Left ventricle myocardium inferior (tissue), 1 donor: ENCODE results near the gene GCNT4. TPM values are rescaled to one million over a fixed set of nuclear protein-coding genes. Genes with fewer than 3 reads are reported as not detected.
A peak's percentile ranks its signal among the peaks of the same experiment; 100 is the strongest.

Source experiments
- DNase-seq: peaks from one replicate; pipeline ENCODE4 v3.0.0-alpha.2; 2020
- H3K27ac ChIP-seq: fragments of 200-600 bp; replicated peaks from 2 replicates; pipeline ENCODE4 v1.8.0; 2021
- H3K27me3 ChIP-seq: fragments of 200-600 bp; 2 replicates; pipeline ENCODE4 v1.8.0; 2021; ENCODE audit warnings: low read depth
- H3K36me3 ChIP-seq: fragments of 200-600 bp; 2 replicates; pipeline ENCODE4 v1.8.0; 2021
- H3K4me1 ChIP-seq: fragments of 200-600 bp; 2 replicates; pipeline ENCODE4 v1.8.0; 2021
- H3K4me3 ChIP-seq: fragments of 200-600 bp; 2 replicates; pipeline ENCODE4 v1.8.0; 2021; ENCODE audit warnings: mild to moderate bottlenecking, moderate library complexity
- H3K9me3 ChIP-seq: fragments of 200-600 bp; replicated peaks from 2 replicates; pipeline ENCODE4 v1.8.0; 2021
- CTCF ChIP-seq: fragments of 200-600 bp; IDR thresholded peaks from 2 replicates; pipeline ENCODE4 v1.8.0; 2021; ENCODE audit warnings: antibody characterized with exemption, mild to moderate bottlenecking, borderline replicate concordance
- intact Hi-C: fragments of 100-400 bp; cut with micrococcal nuclease; formaldehyde crosslinking; loops from one replicate; pipeline ENCODE4 v1.11.0; 2022
- total RNA-seq: library from RNA; stranded (reverse); fragmentation: NEBNext Ultra II Directional; extraction: Animal tissue kit (Norgen Biotek cat#: 25700); gene quantifications from one replicate; pipeline ENCODE4 v1.2.1, GENCODE V29; 2021
- donor health status: DM: no; HTN: yes; CAD: no; lungs with severe emphysema.

GCNT4 gene
- total RNA-seq, 1 donor from 2014 or later: 0.27 TPM

DNA sequence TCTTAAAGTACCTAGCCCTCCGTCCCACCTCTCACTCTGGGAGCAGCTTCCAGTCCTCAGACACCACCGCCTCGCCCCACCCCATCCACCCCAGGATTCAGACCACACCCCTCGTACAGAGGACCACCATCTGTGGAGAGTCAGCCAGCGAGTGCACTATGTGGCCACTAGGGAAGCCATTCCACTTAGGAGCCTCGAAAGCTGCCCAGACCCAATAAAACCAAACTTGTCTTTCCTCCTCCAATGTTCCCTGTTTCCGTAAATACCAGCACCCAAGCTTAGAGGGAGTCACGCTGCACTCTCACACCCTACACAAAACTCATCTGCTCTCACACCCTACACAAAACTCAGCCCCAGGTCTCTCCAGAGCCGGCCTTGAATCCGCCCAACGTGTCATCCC is 1.9 kb downstream of the GCNT4 start:
- no peak for TF ChIP-seq CTCF
- Histone ChIP-seq H3K27me3 (no peaks in the 10 kb centered on the region), H3K36me3 (no peaks in the 10 kb centered on the region), H3K9me3 (no peaks in the 10 kb centered on the region), H3K4me1 (peaks cover 45% of the 10 kb centered on the region), H3K4me3 (no peak overlapping the region), H3K27ac (no peak overlapping the region)
- DNase-seq: no peak
- intact Hi-C loops: no loop called here

GRCh38 chr5:75049456-75050351 is 2.7 kb downstream of the GCNT4 start:
- Histone ChIP-seq H3K27me3 (no peaks in the 10 kb centered on the region), H3K36me3 (no peaks in the 10 kb centered on the region), H3K27ac (no peak overlapping the region), H3K4me1 (peaks cover 42% of the 10 kb centered on the region), H3K9me3 (no peaks in the 10 kb centered on the region), H3K4me3 (no peak overlapping the region)
- DNase-seq: peak; percentile 28
- TF ChIP-seq CTCF: peak; percentile 78
- intact Hi-C loops: no loop called here

GRCh38 chr5:75048457-75048953 is 3.9 kb downstream of the GCNT4 start:
- Histone ChIP-seq H3K9me3 (no peaks in the 10 kb centered on the region), H3K4me3 (no peak overlapping the region), H3K27ac (no peak overlapping the region), H3K36me3 (peaks cover under 1% of the 10 kb centered on the region), H3K27me3 (no peaks in the 10 kb centered on the region), H3K4me1 (peaks cover 30% of the 10 kb centered on the region)
- intact Hi-C loops: no loop called here
- no peak for TF ChIP-seq CTCF
- no peak for DNase-seq

DNA sequence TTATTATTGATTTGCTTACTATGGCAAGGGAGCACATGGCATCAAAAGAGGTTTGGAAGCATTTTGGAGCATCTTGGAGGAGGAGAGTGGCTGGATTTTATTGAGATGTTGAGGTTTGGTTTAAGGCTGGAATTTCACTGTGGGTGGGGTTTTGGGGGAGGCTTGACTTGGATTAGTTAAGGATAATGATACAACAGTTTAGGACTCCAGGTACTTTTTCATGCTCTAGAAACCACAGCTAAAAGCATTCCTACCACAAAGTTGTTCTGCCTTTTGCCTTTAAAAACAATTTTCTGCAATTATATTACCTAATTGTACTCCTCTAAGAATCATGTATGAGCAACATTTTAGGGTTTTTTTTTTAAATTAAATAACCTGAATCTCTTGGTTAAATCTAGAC is 5.0 kb downstream of the GCNT4 start:
- DNase-seq: no peak
- no peak overlapping the region for H3K27ac ChIP-seq
- no peak for TF ChIP-seq CTCF
- no peaks in the 10 kb centered on the region for H3K9me3 ChIP-seq
- intact Hi-C loops: no loop called here
- no peak overlapping the region for H3K4me3 ChIP-seq
- peaks cover 19% of the 10 kb centered on the region for H3K4me1 ChIP-seq
- peaks cover 5% of the 10 kb centered on the region for H3K36me3 ChIP-seq
- no peaks in the 10 kb centered on the region for H3K27me3 ChIP-seq

- intact Hi-C loops: no loop called here
- no peak overlapping the region for H3K27ac ChIP-seq
- H3K27me3 ChIP-seq: no peaks in the 10 kb centered on the region
- no peaks in the 10 kb centered on the region for H3K9me3 ChIP-seq
- peaks cover 5% of the 10 kb centered on the region for H3K36me3 ChIP-seq
- no peak overlapping the region for H3K4me3 ChIP-seq
- DNase-seq: no peak
- H3K4me1 ChIP-seq: peaks cover 11% of the 10 kb centered on the region
- TF ChIP-seq CTCF: no peak
Observed at GRCh38 chr5:75046366-75047142, 5.8 kb downstream of the GCNT4 start.
